GM19372 (cell line): Measurements from ENCODE around the gene KCTD18.

Source experiments
- ATAC-seq: cut with Tn5 transposase; IDR thresholded peaks from one replicate; pipeline ENCODE4 v1.9.1; 2021; ENCODE audit warnings: mild to moderate bottlenecking, low read depth, moderate library complexity; ENCODE audit not compliant: unreplicated experiment

KCTD18 gene

GRCh38 chr2:200459101-200459500 lies 50.8 kb downstream of the KCTD18 start:
- no peak for ATAC-seq

- no peak for ATAC-seq
Measured at GRCh38 chr2:200456567-200456966, 53.3 kb downstream of the KCTD18 start.

- peak; percentile 43 for ATAC-seq
Measured at GRCh38 chr2:200455958-200456421, 53.9 kb downstream of the KCTD18 start.

- peak; percentile 74 for ATAC-seq
Measured at GRCh38 chr2:200454927-200455801, 54.7 kb downstream of the KCTD18 start.

- ATAC-seq, result no peak
Measured at GRCh38 chr2:200453853-200454534, 55.9 kb downstream of the KCTD18 start.

GRCh38 chr2:200453142-200453852 lies 56.6 kb downstream of the KCTD18 start:
- no peak for ATAC-seq

GRCh38 chr2:200452377-200452776 lies 57.5 kb downstream of the KCTD18 start:
- ATAC-seq, result no peak

- no peak for ATAC-seq
Measured at GRCh38 chr2:200451511-200451910, 58.4 kb downstream of the KCTD18 start.

- ATAC-seq, result no peak
Measured at GRCh38 chr2:200450288-200450687, 59.6 kb downstream of the KCTD18 start.

- no peak for ATAC-seq
Measured at GRCh38 chr2:200449149-200449548, 60.7 kb downstream of the KCTD18 start.

- no peak for ATAC-seq
Measured at GRCh38 chr2:200448455-200448854, 61.4 kb downstream of the KCTD18 start.

- ATAC-seq, result no peak
Measured at GRCh38 chr2:200447139-200447855, 62.6 kb downstream of the KCTD18 start.

- ATAC-seq, result no peak
Measured at GRCh38 chr2:200446612-200447011, 63.3 kb downstream of the KCTD18 start.

GRCh38 chr2:200445284-200445683 lies 64.6 kb downstream of the KCTD18 start:
- ATAC-seq, result no peak

GRCh38 chr2:200444530-200444929 lies 65.3 kb downstream of the KCTD18 start:
- ATAC-seq, result no peak

GRCh38 chr2:200443916-200444315 lies 66.0 kb downstream of the KCTD18 start:
- ATAC-seq, result no peak

- ATAC-seq, result no peak
Measured at GRCh38 chr2:200443376-200443775, 66.5 kb downstream of the KCTD18 start.

- no peak for ATAC-seq
Measured at GRCh38 chr2:200442471-200442870, 67.4 kb downstream of the KCTD18 start.

- ATAC-seq, result no peak
Measured at GRCh38 chr2:200439981-200440380, 69.9 kb downstream of the KCTD18 start.
